H54 (cell line): ENCODE measurements around the gene GPATCH8.
A peak's percentile ranks its signal among the peaks of the same experiment; 100 is the strongest.

Source experiments
- DNase-seq: peaks from one replicate; pipeline ENCODE4 v3.0.0; 2011; ENCODE audit warnings: low spot score, mixed read lengths; ENCODE audit not compliant: insufficient read length
- FAIRE-seq: peaks from 3 replicates; lab custom pipeline; 2011; peaks lifted over from hg19 to GRCh38; lab: Jason Lieb, UNC
- POLR2A ChIP-seq: IDR thresholded peaks from 2 replicates; pipeline ENCODE4 v1.6.1; 2011; ENCODE audit warnings: low read depth, mild to moderate bottlenecking, low read length

GPATCH8 gene

GRCh38 chr17:44448412-44448811 lies 54.8 kb downstream of the GPATCH8 start:
- TF ChIP-seq POLR2A: no peak
- FAIRE-seq: no peak
- DNase-seq: no peak

GRCh38 chr17:44444735-44445105 lies 58.5 kb downstream of the GPATCH8 start:
- DNase-seq (no peak), FAIRE-seq (no peak)
- no peak for TF ChIP-seq POLR2A

DNA sequence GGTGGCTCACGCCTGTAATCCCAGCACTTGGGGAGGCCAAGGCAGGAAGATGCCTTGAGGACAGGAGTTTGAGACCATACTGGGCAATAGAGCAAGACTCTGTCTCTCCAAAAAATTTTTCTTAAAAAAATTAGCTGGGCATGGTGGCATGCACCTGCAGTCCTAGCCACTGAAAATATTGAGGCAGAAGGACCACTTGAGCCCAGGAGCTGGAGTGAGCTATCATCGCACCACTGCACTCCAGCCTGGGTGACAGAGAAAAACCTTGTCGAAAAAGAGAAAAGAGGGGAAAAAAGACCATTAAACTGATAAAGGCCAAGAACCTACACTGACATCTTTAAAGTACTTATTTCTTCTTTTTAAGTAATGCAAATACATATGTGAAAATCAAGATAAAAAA lies 60.4 kb downstream of the GPATCH8 start:
- DNase-seq: no peak
- no peak for FAIRE-seq
- no peak for TF ChIP-seq POLR2A

GRCh38 chr17:44439168-44439567 lies 64.0 kb downstream of the GPATCH8 start:
- DNase-seq (no peak), FAIRE-seq (no peak)
- no peak for TF ChIP-seq POLR2A

GRCh38 chr17:44438636-44439035 lies 64.6 kb downstream of the GPATCH8 start:
- no peak for TF ChIP-seq POLR2A
- DNase-seq: no peak
- FAIRE-seq: peak; percentile 33

- TF ChIP-seq POLR2A: no peak
- no peak for DNase-seq
- no peak for FAIRE-seq
These were observed 66.9 kb downstream of the GPATCH8 start for GRCh38 chr17:44436336-44436735.

- no peak for TF ChIP-seq POLR2A
- no peak for DNase-seq
- no peak for FAIRE-seq
These were observed 70.7 kb downstream of the GPATCH8 start for GRCh38 chr17:44432254-44433157.

DNA sequence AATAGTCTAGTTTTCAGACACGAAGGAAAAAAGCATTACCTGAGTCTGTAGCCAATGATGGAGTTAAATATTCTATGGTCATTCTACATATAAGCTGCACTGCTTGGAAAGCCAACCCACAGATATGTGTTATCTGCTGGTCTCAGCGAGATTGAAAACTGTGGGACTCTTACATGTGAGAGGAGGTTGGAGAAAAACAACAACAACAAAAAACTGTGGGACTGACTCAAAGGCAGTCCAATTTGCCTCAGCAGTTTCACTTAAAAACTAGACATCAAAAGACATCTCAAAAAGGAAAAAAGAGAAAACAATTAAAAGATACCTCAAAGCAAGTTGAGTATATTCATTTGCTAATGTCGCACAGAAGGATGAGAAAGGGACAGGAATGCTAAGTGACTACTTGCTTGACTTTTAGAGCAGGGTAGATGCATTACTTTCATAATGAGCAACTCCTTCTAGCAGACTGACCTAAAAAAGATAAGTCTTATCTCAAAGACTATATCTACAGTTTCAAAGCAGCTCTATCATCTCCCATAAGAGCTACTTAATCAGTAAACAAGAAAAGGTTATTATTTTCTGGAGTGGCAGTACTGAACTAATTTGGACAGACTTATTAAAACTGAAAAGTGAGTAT lies 78.3 kb downstream of the GPATCH8 start:
- FAIRE-seq (no peak), DNase-seq (no peak)
- no peak for TF ChIP-seq POLR2A

- TF ChIP-seq POLR2A: no peak
- DNase-seq (peak; percentile 19), FAIRE-seq (peak; percentile 74)
These were observed 85.7 kb downstream of the GPATCH8 start for GRCh38 chr17:44417553-44417952.

- TF ChIP-seq POLR2A: no peak
- DNase-seq (no peak), FAIRE-seq (no peak)
These were observed 86.5 kb downstream of the GPATCH8 start for GRCh38 chr17:44416558-44417289.

GRCh38 chr17:44414394-44415155 lies 88.6 kb downstream of the GPATCH8 start:
- DNase-seq (no peak), FAIRE-seq (no peak)
- TF ChIP-seq POLR2A: no peak

GRCh38 chr17:44409309-44410028 lies 93.7 kb downstream of the GPATCH8 start:
- DNase-seq (no peak), FAIRE-seq (no peak)
- TF ChIP-seq POLR2A: no peak

- DNase-seq: no peak
- no peak for TF ChIP-seq POLR2A
- no peak for FAIRE-seq
These were observed 94.4 kb downstream of the GPATCH8 start for GRCh38 chr17:44408786-44409185.
